Measurements from ENCODE around the gene EHMT1.
A peak's percentile ranks its signal among the peaks of the same experiment; 100 is the strongest.
"Not testable (repeated sequence)": the region's sequence is repeated elsewhere in the genome, so short reads cannot be mapped to it uniquely, and the experiment has no call there.

The EHMT1 gene

DNA sequence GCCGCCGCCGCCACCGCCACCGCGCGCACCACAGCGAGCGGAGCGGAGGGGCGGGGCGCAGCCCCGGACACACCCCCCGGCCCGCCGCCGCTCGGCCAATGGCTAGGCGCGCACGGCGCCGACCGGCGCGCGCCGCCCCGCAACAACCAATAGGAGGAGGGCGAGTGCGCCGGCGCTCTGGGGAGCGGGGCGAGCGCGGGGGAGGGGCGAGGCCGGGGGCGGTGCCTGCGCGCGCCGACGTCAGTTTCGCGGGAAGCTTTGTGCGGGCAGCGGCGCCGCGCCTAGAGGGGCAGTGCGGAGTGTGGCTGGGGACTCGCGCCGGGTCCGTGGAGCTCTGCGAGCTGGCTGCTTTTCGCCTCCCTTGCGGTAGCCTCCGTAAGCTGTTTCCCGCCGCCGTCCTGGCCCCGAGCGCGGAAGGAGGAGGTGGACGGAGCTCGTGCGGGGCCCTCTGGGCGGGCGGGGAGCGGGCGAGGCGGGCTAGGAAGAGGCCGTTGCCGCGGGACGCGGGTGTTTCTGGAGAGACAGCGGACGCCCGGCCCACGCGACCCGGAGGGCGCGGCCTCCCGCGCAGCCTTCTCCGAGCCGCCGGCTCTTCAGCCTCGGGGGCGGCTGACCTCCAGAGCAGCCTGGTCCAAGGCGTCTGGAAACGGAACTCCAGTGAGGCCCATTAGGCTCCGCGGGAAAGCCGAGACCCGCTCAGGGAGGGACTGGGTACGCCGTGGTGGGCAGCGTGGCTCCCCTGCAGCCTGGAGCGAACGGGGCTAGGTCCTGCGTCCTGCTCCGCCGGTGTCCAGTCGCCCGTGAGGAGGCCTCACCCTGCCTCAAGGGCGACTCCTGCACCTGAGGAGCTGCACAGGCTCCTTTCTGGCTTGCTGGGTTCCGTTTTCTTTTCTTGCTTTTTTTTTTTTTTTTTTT is 28.1 kb upstream of the EHMT1 start, which contains the start of gene ZMYND19:
Gene ZMYND19, minus strand, starts transcription at position 44 of the 915 bp plus-strand sequence. CDS start 249 bp downstream, outside the sequence.
- TF ChIP-seq, protein P1, sequence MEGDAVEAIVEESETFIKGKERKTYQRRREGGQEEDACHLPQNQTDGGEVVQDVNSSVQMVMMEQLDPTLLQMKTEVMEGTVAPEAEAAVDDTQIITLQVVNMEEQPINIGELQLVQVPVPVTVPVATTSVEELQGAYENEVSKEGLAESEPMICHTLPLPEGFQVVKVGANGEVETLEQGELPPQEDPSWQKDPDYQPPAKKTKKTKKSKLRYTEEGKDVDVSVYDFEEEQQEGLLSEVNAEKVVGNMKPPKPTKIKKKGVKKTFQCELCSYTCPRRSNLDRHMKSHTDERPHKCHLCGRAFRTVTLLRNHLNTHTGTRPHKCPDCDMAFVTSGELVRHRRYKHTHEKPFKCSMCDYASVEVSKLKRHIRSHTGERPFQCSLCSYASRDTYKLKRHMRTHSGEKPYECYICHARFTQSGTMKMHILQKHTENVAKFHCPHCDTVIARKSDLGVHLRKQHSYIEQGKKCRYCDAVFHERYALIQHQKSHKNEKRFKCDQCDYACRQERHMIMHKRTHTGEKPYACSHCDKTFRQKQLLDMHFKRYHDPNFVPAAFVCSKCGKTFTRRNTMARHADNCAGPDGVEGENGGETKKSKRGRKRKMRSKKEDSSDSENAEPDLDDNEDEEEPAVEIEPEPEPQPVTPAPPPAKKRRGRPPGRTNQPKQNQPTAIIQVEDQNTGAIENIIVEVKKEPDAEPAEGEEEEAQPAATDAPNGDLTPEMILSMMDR (IDR thresholded peaks at IDR 0.05; ENCODE audit: low read depth, low read length), result no peak
- peak within 1 kb of the TSS; percentile 75 for H3K4me3 ChIP-seq (ENCODE audit: low read depth, low read length)

DNA sequence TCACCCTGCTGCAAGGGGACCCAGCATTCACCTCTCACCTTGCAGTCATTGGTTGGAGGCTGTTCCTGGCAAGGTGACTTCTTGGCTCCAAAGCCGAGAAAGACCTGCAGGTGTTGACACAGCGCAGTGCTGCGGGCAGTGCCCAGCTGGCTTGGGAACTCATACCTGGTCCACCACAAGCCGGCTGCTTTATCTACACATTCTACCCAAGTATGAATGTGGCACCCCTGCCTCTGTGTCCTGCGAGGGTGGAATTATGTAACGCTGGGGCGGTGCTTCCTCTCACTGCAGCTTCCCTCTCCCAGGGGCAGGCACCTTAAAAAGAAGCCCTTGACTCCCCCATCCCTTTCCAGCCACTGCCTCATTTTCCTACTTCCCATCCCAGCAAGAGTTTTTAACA is 26.0 kb upstream of the EHMT1 start:
- no peak overlapping the region for H3K4me3 ChIP-seq (ENCODE audit: low read depth, low read length)
- TF ChIP-seq, protein P1 (IDR thresholded peaks at IDR 0.05; ENCODE audit: low read depth, low read length), result no peak

DNA sequence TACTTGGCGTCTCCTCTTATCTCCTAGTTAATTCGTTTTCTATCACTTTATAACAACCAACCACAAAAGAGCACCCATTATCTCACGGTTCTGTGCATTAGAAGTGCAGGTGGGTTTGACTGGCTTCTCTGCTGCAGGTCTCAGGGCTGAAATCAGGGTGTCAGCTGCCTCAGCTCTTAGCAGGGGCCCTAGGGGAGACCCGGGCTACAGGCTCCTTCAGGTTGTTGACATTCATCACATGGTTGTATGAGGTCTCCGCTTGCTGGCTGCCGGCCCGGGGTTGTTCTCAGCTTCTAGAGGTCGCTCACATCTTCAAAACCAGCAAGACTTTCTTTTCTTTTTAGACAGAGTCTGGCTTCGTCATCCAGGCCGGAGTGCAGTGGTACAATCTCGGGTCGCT is 25.6 kb upstream of the EHMT1 start:
- TF ChIP-seq, protein P1 (IDR thresholded peaks at IDR 0.05; ENCODE audit: low read depth, low read length), result no peak
- H3K4me3 ChIP-seq (ENCODE audit: low read depth, low read length), result no peak overlapping the region

DNA sequence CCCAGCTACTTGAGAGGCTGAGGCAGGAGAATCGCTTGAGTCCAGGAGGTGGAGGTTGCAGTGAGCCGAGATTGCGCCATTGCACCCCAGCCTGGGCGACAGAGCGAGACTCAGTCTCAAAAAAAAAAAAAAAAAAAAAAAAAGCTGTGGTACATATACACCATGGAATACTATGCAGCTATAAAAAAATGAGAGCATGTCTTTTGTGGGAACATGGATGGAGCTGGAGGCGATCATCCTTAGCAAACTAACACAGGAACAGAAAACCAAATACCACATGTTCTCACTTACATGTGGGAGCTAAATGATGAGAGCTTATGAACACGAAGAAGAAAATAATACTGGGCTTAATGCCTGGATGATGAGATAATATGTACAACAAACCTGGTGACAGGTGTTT is 22.2 kb upstream of the EHMT1 start:
- not testable (repeated sequence) for H3K4me3 ChIP-seq (ENCODE audit: low read depth, low read length)

DNA sequence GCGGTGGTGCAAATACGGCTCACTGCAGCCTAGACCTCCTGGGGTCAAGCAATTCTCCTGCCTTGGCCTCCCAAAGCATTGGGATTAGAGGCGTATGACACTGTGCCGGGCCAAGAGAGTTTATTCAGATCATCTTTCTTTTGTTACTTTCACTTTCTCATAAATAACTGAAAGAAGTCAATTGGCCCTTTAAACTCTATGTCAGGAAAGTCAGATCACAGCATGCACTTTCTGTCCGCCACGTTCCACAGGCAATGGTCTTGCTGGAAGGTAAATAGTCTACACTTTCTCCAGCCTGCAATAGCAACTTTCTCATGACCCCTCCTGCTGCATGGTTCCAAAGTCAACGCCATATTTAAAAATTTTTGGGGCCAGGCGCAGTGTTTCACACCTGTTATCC is 19.9 kb upstream of the EHMT1 start:
- H3K4me3 ChIP-seq (ENCODE audit: low read depth, low read length), result no peak overlapping the region
- TF ChIP-seq, protein P1 (IDR thresholded peaks at IDR 0.05; ENCODE audit: low read depth, low read length), result no peak

- TF ChIP-seq, protein P1 (IDR thresholded peaks at IDR 0.05; ENCODE audit: low read depth, low read length), result no peak
- no peak overlapping the region for H3K4me3 ChIP-seq (ENCODE audit: low read depth, low read length)
These were observed 16.1 kb upstream of the EHMT1 start for GRCh38 chr9:137602661-137603060.

DNA sequence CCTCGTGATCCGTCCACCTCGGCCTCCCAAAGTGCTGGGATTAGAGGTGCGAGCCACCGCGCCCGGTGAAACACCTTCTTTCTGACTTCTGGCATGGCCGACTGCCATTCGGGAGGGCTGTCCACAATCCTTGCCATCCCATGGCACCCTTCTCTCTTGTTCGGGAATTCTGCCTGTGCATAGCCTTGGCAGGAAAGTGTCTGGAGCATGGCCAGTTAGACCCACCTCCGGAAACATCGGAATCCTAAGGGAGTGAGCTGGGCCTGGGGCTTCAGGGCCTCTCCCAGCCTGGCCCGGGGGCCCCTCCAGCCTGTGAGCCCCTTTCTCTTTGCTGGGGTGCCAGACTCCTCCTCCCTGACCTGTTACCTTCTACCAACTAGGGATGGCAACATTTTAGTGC is 14.9 kb upstream of the EHMT1 start:
- H3K4me3 ChIP-seq (ENCODE audit: low read depth, low read length), result no peak overlapping the region
- TF ChIP-seq, protein P1 (IDR thresholded peaks at IDR 0.05; ENCODE audit: low read depth, low read length), result no peak
